Choroid plexus epithelial cell (primary cell): Measurements from ENCODE around the gene TRMT11.
"Not testable (repeated sequence)": the region's sequence is repeated elsewhere in the genome, so short reads cannot be mapped to it uniquely, and the experiment has no call there.

ENCODE experiments used
- DNase-seq: peaks from one replicate; pipeline ENCODE4 v3.0.0-alpha.2; 2010; ENCODE audit warnings: low read depth
- H3K4me3 ChIP-seq: 2 replicates; pipeline ENCODE4 v1.5.1; 2011; ENCODE audit warnings: low read depth, mild to moderate bottlenecking, control low read depth, low read length, moderate library complexity
- TF ChIP-seq, protein P1 (sequence below): conservative IDR thresholded peaks from 2 replicates; pipeline ENCODE4 v1.5.1; 2011; ENCODE audit warnings: low read depth, mild to moderate bottlenecking, control low read depth, inconsistent platforms, low read length, moderate library complexity

Gene TRMT11

DNA sequence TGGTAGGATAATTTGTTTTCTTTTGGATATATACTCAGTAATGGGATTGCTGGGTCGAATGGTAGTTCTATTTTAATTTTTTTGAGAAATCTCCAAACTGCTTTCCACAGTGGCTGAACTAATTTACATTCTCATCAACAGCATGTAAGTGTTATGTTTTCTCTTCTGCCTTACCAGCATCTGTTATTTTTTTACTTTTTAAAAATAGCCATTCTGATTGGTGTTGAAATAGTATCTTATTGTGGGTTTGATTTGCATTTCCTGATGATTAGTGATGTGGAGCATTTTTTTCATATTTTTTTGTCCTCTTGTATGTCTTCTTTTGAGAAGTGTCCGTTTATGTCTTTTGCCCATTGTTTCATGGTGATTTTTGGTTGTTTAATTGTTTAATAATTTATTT is 17.8 kb upstream of the TRMT11 start:
- TF ChIP-seq, protein P1, sequence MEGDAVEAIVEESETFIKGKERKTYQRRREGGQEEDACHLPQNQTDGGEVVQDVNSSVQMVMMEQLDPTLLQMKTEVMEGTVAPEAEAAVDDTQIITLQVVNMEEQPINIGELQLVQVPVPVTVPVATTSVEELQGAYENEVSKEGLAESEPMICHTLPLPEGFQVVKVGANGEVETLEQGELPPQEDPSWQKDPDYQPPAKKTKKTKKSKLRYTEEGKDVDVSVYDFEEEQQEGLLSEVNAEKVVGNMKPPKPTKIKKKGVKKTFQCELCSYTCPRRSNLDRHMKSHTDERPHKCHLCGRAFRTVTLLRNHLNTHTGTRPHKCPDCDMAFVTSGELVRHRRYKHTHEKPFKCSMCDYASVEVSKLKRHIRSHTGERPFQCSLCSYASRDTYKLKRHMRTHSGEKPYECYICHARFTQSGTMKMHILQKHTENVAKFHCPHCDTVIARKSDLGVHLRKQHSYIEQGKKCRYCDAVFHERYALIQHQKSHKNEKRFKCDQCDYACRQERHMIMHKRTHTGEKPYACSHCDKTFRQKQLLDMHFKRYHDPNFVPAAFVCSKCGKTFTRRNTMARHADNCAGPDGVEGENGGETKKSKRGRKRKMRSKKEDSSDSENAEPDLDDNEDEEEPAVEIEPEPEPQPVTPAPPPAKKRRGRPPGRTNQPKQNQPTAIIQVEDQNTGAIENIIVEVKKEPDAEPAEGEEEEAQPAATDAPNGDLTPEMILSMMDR, result no peak
- no peak overlapping the region for H3K4me3 ChIP-seq
- DNase-seq, result no peak

DNA sequence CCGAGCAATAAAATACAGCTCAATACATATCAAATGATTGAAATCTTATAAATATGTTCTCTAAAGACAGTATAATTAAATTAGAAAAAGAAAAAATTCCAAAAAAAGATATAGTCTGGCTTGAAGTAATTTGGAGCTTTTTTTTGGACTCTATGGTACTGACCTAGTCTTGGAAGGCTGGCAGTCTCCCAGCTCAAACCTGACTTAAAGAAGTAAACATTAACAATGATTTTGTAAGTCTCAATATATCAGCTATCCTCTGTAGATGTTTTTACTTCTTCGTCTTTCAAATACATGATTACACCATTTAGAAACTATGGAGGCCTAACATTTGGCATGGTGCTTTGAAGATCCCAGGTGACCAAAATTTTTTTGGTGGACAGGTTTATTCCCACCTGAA is 15.6 kb upstream of the TRMT11 start:
- TF ChIP-seq, protein P1, result no peak

DNA sequence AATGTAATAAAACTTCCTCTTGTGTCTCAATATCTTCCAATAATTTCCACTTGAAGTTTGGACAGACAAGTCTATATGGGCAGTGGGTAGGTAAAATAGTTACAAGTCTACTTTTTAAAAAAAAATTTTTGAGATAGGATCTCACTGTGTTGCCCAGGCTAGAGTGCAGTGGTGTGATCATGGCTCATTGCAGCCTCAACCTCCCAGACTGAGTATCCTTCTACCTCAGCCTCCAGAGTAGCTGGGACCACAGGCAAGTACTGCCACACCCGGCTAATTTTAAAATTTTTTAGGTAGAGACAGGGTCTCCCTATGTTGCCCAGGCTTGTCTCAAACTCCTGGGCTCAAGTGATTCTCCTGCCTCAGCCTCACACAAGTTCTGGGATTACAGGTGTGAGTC is 13.9 kb upstream of the TRMT11 start:
- DNase-seq, result not testable (repeated sequence)

More for the DNA sequence above, 15.6 kb upstream of the TRMT11 start:
- H3K4me3 ChIP-seq, result no peak overlapping the region
- no peak for DNase-seq

DNA sequence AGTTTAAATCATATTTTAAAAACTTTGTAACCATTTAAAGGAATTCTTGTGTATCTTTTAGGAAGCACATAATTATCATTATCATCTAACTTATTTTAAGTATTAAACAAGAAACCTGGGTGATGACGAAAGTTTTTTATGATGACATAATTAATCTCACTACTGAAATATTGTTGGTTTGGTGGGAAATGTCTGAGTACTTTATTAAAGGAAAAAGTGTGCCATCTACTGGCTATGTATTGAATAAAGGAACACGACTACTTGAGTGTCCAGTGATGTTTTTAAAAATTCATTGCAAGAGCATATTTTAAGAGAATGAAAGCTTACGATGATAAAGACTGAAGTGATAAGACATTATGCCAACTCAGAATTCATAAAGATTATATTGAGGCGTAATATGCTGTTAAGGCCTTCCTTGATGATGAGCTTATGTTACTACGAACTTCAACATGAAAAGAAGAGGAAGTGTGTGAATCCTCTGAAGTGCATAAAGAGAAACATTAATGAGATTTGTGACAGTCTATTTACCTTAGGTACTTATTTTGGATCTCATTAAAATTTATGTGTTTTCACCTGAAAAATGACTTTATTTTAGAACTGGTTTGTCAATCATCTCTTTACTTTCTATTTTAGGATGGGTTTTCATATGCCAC is 12.0 kb upstream of the TRMT11 start:
- H3K4me3 ChIP-seq, result no peak overlapping the region
- TF ChIP-seq, protein P1, result peak; percentile 56
- DNase-seq, result peak; percentile 83

More for the DNA sequence above, 13.9 kb upstream of the TRMT11 start:
- not testable (repeated sequence) for H3K4me3 ChIP-seq

DNA sequence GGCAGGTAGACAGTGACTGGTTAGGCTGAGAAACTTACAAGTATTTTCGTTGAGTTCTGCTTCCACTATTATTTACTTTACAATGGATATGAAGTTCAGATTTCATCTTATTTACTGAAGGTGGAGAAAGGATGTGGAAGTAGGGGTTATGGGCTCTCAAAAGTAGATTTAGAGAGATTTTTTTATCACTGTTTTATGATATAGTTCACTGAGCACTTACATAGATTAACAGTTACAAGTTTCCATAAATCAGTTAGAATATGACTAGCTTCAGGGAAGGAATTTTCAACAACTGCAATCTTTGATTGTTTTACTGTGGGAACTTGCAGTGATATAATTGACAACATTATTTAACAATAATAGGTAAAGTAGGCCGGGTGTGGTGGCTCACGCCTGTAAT is 7.2 kb upstream of the TRMT11 start:
- no peak for DNase-seq
- no peak overlapping the region for H3K4me3 ChIP-seq
- TF ChIP-seq, protein P1, result no peak

DNA sequence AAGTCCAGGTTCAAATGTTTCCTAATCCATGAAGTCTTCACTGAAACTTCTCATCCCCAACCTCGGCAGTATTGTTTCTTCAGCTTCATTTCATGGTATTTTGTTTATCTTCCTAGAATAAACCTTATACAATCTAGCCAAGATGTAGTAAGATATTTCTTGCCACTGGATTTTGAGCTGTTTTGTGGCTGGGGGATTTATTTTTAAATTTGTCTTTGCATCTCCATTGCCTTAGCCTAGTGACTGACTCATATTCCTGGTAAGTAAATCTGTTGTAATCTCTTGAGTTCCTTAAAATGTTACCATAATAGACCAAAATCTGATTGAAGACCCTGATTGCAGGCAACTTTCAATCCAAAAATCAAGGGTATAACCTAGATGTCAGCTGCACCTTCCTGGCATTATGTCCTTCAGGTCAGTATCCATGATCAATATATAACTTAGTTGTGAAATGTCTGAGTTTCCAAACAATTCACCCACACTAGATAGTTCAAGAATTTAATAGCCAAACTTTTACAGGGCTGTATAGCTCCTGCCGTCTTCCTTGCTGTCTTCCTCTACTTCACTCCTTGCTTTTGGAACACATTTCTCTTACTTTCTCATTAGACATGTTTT is 4.7 kb upstream of the TRMT11 start:
- H3K4me3 ChIP-seq, result no peak overlapping the region
- TF ChIP-seq, protein P1, result no peak
- no peak for DNase-seq

DNA sequence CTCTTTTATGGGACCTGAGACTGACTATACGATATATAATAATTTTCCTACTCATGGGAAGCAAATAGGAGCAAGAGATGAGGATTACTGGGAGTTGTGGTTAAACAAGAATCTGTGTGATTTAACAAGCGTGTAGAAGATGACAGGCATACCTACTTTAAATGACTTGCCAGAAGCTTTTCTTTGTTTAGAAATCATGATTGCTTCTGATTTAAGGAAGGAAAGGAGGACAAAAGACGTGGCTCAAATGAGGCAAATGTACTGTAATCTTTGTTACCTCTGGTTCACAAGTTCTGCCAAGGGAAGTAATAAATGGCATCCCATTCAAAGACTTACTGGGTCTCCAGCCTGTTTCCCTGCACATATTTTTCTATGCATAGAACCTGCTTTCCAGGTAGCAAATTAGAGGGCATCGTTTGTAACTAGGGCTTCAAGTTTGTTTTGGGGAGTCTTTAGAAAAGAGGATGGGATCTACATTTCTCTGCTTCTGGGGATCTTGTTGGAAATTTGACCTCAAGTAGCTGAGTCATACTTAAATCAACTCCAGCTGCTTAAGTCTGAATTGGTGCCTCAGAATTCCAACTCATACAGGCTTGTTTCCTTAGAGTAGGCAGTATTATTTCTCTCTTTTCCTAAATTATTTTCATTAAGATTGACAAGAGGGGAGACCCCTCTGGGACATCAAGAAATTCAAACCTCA is 2.9 kb upstream of the TRMT11 start:
- peak; percentile 75 for DNase-seq
- H3K4me3 ChIP-seq, result no peak overlapping the region
- TF ChIP-seq, protein P1, result no peak
